GM21717 (cell line): ENCODE data around the gene CA10.

Experiments
- ATAC-seq: cut with Tn5 transposase; IDR thresholded peaks from one replicate; pipeline ENCODE4 v1.9.1; 2021; ENCODE audit warnings: mild to moderate bottlenecking, moderate library complexity; ENCODE audit not compliant: unreplicated experiment

The CA10 gene

GRCh38 chr17:51734462-51734861, 424.1 kb downstream of the CA10 start:
- ATAC-seq: no peak

GRCh38 chr17:51733166-51733565, 425.3 kb downstream of the CA10 start:
- no peak for ATAC-seq

GRCh38 chr17:51731941-51732722, 426.4 kb downstream of the CA10 start:
- ATAC-seq: no peak

GRCh38 chr17:51730303-51731050, 428.0 kb downstream of the CA10 start:
- ATAC-seq: no peak

GRCh38 chr17:51725185-51725584, 433.3 kb downstream of the CA10 start:
- no peak for ATAC-seq

- no peak for ATAC-seq
Observed at GRCh38 chr17:51724043-51724580, 434.4 kb downstream of the CA10 start.

GRCh38 chr17:51722994-51723393, 435.5 kb downstream of the CA10 start:
- no peak for ATAC-seq

- no peak for ATAC-seq
Observed at GRCh38 chr17:51721730-51722129, 436.8 kb downstream of the CA10 start.

GRCh38 chr17:51720439-51720838, 438.1 kb downstream of the CA10 start:
- ATAC-seq: no peak

GRCh38 chr17:51718983-51719382, 439.5 kb downstream of the CA10 start:
- ATAC-seq: no peak

- ATAC-seq: no peak
Observed at GRCh38 chr17:51711581-51711980, 446.9 kb downstream of the CA10 start.

GRCh38 chr17:51710634-51710979, 447.9 kb downstream of the CA10 start:
- ATAC-seq: no peak

- no peak for ATAC-seq
Observed at GRCh38 chr17:51709694-51710633, 448.6 kb downstream of the CA10 start.

- no peak for ATAC-seq
Observed at GRCh38 chr17:51707216-51707615, 451.3 kb downstream of the CA10 start.

GRCh38 chr17:51706093-51706492, 452.4 kb downstream of the CA10 start:
- ATAC-seq: no peak

- ATAC-seq: no peak
Observed at GRCh38 chr17:51703361-51704341, 454.9 kb downstream of the CA10 start.

GRCh38 chr17:51702963-51703360, 455.6 kb downstream of the CA10 start:
- no peak for ATAC-seq

GRCh38 chr17:51701501-51701900, 457.0 kb downstream of the CA10 start:
- ATAC-seq: no peak

GRCh38 chr17:51700011-51700760, 458.3 kb downstream of the CA10 start:
- no peak for ATAC-seq
